ENCODE data around the gene ACTN1.

The ACTN1 gene

DNA sequence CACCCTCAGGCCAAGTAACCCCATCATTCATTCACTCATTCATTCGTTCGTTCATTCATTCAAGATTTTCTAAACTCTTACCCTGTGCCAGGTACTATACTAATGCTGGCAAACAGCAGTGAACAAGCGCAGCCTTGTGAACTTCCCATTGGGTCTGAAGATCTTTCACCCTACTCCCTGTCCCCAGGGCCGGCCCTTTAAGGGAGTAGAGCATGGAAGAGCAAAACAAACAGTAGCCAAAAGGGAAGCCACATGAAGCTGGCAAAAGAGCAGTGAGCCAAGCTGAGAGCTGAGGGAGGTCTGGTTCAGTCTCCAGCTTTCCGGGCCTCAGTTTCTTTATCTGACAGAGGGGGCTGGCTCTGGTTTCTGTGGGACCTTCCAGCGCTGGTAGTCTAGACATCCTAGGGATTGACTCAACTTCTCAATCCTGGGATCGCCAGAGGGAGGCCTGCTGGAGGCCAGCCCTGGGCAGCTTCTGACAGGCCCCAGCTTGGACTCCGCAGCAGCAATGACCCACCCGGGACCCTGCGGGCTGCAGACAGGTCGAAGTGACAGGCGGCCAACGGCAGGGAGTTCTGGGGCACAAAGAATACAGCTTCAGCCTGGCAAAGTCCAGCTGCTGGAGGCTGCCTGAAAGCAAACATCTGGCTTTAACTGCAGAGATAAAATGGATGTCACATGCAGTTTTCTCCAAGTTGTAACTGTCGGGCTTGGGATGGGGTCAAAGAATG, 27.1 kb downstream of the ACTN1 start:
- no peak for DNase-seq
- H3K27ac Mint-ChIP-seq, result no peak overlapping the region
- H3K9me3 Mint-ChIP-seq, result no peaks in the 10 kb centered on the region
- TF ChIP-seq, protein P1, sequence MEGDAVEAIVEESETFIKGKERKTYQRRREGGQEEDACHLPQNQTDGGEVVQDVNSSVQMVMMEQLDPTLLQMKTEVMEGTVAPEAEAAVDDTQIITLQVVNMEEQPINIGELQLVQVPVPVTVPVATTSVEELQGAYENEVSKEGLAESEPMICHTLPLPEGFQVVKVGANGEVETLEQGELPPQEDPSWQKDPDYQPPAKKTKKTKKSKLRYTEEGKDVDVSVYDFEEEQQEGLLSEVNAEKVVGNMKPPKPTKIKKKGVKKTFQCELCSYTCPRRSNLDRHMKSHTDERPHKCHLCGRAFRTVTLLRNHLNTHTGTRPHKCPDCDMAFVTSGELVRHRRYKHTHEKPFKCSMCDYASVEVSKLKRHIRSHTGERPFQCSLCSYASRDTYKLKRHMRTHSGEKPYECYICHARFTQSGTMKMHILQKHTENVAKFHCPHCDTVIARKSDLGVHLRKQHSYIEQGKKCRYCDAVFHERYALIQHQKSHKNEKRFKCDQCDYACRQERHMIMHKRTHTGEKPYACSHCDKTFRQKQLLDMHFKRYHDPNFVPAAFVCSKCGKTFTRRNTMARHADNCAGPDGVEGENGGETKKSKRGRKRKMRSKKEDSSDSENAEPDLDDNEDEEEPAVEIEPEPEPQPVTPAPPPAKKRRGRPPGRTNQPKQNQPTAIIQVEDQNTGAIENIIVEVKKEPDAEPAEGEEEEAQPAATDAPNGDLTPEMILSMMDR (IDR thresholded peaks at IDR 0.05), result no peak
- peaks cover 3% of the 10 kb centered on the region for H3K27me3 Mint-ChIP-seq (ENCODE audit: low read depth, poor library complexity)
- peaks cover 4% of the 10 kb centered on the region for H3K36me3 Mint-ChIP-seq (ENCODE audit: low read depth)
- peaks cover 83% of the 10 kb centered on the region for H3K4me1 Mint-ChIP-seq
- H3K4me3 Mint-ChIP-seq, result no peak overlapping the region

DNA sequence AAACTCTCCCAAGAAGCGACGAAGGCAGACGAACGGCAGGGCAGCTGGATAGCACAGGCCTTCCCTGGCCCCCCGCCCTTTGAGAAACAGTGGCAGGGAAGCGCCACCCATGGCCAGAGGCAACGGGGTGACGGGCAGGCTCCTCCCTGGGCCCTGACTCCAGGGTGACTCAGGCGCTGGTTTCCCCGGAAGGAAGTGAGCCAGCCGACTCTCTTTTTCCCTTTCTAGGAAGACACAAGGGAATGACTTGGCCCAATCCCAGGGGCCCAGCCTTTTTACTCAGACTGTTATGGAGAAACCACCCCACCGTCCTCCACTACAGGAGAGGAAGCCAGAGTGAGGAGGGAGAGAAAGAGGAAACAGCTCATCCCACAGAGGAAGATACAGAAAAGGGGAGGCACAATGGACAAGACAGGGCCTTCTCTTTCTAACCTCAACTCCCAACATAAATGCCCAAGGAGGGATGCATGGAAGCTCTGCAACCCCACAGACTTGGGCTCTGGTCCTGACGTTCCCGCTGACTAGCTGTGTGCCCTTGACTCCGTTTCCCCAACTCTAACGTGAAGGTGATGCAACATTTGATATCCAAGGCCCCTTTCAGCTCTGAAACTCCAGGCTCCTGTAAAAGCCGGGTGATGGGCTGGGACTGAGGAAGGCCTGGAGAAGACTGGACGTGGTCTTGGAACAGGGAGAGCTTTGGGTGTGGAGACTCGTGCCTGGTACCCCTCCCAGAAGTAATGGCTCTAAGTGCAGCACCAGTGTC, 27.9 kb downstream of the ACTN1 start:
- peaks cover 6% of the 10 kb centered on the region for H3K27me3 Mint-ChIP-seq (ENCODE audit: low read depth, poor library complexity)
- no peaks in the 10 kb centered on the region for H3K36me3 Mint-ChIP-seq (ENCODE audit: low read depth)
- H3K4me1 Mint-ChIP-seq, result peaks cover 83% of the 10 kb centered on the region
- H3K27ac Mint-ChIP-seq, result peak overlapping the region; percentile 83
- no peaks in the 10 kb centered on the region for H3K9me3 Mint-ChIP-seq
- DNase-seq, result no peak
- H3K4me3 Mint-ChIP-seq, result no peak overlapping the region
- TF ChIP-seq, protein P1 (IDR thresholded peaks at IDR 0.05), result no peak

DNA sequence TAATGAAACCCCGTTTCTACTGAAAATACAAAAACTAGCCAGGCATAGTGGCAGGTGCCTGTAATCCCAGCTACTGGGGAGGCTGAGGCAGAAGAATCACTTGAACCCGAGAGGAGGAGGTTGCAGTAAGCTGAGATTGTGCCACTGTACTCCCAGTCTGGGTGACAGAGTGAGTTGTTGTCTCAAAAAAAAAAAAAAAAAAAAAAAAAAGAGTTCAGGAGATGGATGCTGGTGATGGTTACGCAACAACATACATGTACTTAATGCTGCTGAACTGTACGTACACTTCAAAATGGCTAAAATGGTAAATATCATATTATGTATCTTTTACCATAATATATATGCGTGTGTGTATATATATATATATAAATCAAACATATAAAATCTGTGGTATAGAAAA, 29.0 kb downstream of the ACTN1 start:
- peaks cover 83% of the 10 kb centered on the region for H3K4me1 Mint-ChIP-seq
- no peak overlapping the region for H3K4me3 Mint-ChIP-seq
- no peak overlapping the region for H3K27ac Mint-ChIP-seq
- H3K36me3 Mint-ChIP-seq (ENCODE audit: low read depth), result no peaks in the 10 kb centered on the region
- peaks cover 6% of the 10 kb centered on the region for H3K27me3 Mint-ChIP-seq (ENCODE audit: low read depth, poor library complexity)
- TF ChIP-seq, protein P1 (IDR thresholded peaks at IDR 0.05), result no peak
- no peaks in the 10 kb centered on the region for H3K9me3 Mint-ChIP-seq
- no peak for DNase-seq

DNA sequence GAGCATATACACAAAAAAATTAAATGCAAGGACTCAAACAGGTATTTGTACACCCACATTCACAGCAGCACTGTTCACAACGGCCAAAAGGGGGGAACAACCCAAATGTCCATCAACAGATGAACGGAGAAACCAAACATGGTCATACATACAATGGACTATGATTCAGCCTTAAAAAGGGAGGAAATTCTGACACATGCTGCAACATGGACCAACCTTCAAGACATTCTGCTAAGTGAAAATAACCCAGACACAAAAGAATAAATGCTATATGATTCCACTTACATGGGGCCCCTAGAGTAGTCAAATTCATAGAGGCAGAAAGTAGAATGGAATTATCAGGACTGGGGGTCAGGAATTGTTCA, 29.5 kb downstream of the ACTN1 start:
- peaks cover 82% of the 10 kb centered on the region for H3K4me1 Mint-ChIP-seq
- no peak overlapping the region for H3K4me3 Mint-ChIP-seq

DNA sequence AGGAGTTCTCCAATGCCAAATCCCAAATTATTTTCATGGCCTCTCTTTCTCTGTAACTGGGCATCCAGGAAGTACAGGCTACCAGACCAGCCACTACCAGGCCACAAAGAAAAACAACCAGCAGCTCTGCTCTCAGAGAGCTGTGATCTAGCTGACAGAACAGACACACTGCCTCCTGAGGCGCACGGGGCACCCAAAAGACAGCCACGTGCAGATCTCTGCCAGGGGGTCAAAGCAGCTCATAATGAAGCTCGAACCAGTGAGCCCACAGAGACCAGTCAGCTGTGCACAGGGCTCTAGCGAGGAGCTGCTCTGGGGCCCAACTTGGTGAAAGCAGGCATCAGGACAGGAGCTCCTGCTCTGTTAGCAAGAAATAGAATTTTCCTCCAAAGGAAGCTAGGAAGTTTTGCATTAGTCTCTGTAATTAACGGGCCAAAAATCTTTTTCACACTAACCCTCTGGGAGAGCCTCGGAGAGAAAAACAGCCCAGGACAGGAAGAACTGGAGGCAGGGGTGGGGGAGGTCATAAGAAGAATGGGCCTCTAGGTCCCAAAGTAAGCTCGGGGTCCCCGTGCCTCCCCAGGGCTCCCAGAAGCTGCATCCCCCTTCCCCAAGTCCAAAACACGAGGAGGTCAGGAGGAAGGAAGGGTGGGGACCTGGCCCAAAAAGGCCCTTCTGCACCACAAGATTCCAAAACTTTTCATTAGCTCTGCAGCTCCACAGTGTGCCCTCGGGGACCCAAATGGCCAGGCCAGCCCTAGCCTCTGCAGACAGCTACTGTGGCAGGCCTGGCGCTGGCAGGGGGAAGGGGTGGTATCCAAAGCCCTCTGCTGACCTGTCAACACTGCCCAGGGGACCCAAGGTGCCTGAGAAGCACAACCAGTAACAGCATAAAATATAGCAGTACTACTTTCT, 30.2 kb downstream of the ACTN1 start:
- Mint-ChIP-seq H3K4me3 (no peak overlapping the region), H3K9me3 (no peaks in the 10 kb centered on the region), H3K4me1 (peaks cover 85% of the 10 kb centered on the region), H3K27me3 (ENCODE audit: low read depth, poor library complexity) (peaks cover 6% of the 10 kb centered on the region), H3K27ac (no peak overlapping the region), H3K36me3 (ENCODE audit: low read depth) (no peaks in the 10 kb centered on the region)
- TF ChIP-seq, protein P1 (IDR thresholded peaks at IDR 0.05), result no peak
- DNase-seq, result no peak

More for the DNA sequence above, 29.5 kb downstream of the ACTN1 start:
- Mint-ChIP-seq H3K36me3 (ENCODE audit: low read depth) (no peaks in the 10 kb centered on the region), H3K9me3 (no peaks in the 10 kb centered on the region), H3K27me3 (ENCODE audit: low read depth, poor library complexity) (peaks cover 6% of the 10 kb centered on the region), H3K27ac (no peak overlapping the region)
- TF ChIP-seq, protein P1 (IDR thresholded peaks at IDR 0.05), result no peak
- no peak for DNase-seq

All from nephron progenitor cell (in vitro differentiated cells).